ENCODE results near the gene JARID2. TPM values are rescaled to one million over a fixed set of nuclear protein-coding genes. Genes with fewer than 3 reads are reported as not detected.

The JARID2 gene
- total and polyA plus RNA-seq, 9 of the 15 experiments (the other 6 are each of a cell fraction or from before 2014, with no cell fraction given): 5.0 to 29.0 (median 15.6) TPM

DNA sequence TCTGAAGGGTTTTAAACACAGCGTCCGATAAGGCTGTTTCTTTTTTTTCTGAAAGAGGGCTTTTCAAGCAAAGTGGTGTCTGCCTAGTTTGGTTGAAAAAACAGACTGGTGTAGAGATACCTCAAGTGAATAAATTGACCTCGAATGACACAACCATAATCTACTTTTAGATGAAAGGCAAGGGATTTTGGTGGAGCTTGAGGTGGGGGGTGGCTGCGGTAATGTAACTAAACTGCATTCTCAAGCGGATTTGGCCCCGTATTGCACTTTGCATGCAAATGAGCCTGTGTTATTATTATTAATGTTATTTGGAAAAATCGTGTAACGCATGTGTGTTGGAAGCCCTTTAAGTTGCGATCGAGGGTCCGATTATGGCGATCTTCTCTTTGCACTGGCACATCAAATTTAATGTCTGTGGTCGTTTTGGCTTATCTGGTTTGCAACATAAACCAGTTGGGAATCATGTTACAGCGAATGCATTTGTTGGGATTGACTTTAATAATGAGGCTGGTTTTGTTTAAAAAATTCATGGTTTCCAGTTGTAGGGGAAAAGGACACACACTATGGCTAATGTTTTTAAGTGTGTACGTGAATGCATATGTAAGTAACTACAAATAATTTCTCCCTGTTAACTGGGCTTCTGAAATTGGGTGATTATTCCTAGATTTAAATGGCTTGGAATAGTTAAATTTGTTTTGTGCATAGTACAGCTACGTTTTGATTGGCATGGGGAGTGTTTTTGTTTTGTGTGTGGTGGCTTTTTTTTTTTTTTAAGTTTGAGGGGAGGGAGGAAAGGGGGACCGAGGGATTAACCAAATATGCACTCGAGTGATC, 1.0 kb downstream of the JARID2 start (continued):
- peak; percentile 24 to 44; a peak in 2 of 4 replicates for TF ChIP-seq MLLT1 (IDR thresholded peaks at IDR 0.05)
- 0 out of 2 replicates have a peak, but pooled peaks have one; percentile 6 for TF ChIP-seq KAT7 (CRISPR knock-in tag; IDR thresholded peaks at IDR 0.05; ENCODE audit: borderline replicate concordance)
- peak; percentile 93 for TF ChIP-seq PKNOX1 (IDR thresholded peaks at IDR 0.05)
- TF ChIP-seq, protein P1, sequence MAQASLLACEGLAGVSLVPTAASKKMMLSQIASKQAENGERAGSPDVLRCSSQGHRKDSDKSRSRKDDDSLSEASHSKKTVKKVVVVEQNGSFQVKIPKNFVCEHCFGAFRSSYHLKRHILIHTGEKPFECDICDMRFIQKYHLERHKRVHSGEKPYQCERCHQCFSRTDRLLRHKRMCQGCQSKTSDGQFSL (CRISPR knock-in tag; IDR thresholded peaks at IDR 0.05): peak; percentile 77
- TF ChIP-seq, protein P1 (tag; IDR thresholded peaks at IDR 0.05): peak; percentile 50 to 63; a peak in 1 of 4 replicates
- TF ChIP-seq THAP7 (CRISPR knock-in tag; IDR thresholded peaks at IDR 0.05): no peak
- peak in 1 of 2 experiments; percentile 6; a peak in 1 of 4 replicates for TF ChIP-seq TBL1XR1 (IDR thresholded peaks at IDR 0.05; ENCODE audit: low read length in 2 of 2)
- peak; percentile 31; the same call in 1 of the 2 replicates for TF ChIP-seq CBFA2T3 (IDR thresholded peaks at IDR 0.05)
- no peak for TF ChIP-seq HNRNPK (IDR thresholded peaks at IDR 0.05; ENCODE audit: low read depth, low read length, poor library complexity, severe bottlenecking)
- no peak for TF ChIP-seq ILF3 (IDR thresholded peaks at IDR 0.05; ENCODE audit: borderline replicate concordance)
- no peak for TF ChIP-seq NBN (IDR thresholded peaks at IDR 0.05; ENCODE audit: low read depth)
- no peak; the same call in 1 of the 2 replicates for TF ChIP-seq LEF1 (IDR thresholded peaks at IDR 0.05)
- 0 out of 2 replicates have a peak, but pooled peaks have one; percentile 15 for TF ChIP-seq ZNF431 (CRISPR knock-in tag; IDR thresholded peaks at IDR 0.05)
- 0 out of 2 replicates have a peak, but pooled peaks have one; percentile 4 for TF ChIP-seq PHF8 (IDR thresholded peaks at IDR 0.05; ENCODE audit: borderline replicate concordance, low read length)
- no peak for TF ChIP-seq PBX2 (CRISPR knock-in tag; IDR thresholded peaks at IDR 0.05; ENCODE audit: low read depth)
- peak; percentile 72 for TF ChIP-seq PBX2 (tag; conservative IDR thresholded peaks at IDR 0.05; ENCODE audit: low read depth)
- TF ChIP-seq CEBPB (tag; IDR thresholded peaks at IDR 0.05): no peak
- no peak for TF ChIP-seq TFE3 (CRISPR knock-in tag; IDR thresholded peaks at IDR 0.05)

Measured in K562 (cell line).